ENCODE measurements around the gene GNAL.
"Not testable (repeated sequence)": the region's sequence is repeated elsewhere in the genome, so short reads cannot be mapped to it uniquely, and the experiment has no call there.

GNAL gene

DNA sequence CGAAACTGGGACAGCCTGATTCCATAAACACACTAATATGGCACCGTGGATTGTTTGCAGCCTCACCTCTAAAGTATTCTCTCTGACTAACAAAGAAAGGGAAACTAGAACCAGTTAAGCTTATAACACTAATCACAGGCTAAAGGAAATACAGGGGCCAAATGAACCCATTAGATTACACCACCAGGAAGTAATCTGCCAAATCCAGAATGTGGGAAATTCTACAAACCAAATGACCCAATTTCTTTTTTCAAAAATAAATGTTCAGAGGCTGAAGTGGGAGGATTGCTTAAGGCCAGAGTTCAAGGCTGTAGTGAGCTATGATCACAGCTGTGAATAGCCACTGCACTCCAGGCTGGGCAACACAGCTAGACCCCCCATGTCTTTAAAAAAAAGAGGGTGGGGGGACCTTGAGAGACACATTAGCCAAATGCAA is 220.5 kb downstream of the GNAL start:
- in situ Hi-C loops (cut with MboI; ENCODE audit: low sequenced_read_pairs, unreplicated experiment): no loop called here
- DNase-seq (ENCODE audit: low spot score): peak; percentile 46
- TF ChIP-seq, protein P1, sequence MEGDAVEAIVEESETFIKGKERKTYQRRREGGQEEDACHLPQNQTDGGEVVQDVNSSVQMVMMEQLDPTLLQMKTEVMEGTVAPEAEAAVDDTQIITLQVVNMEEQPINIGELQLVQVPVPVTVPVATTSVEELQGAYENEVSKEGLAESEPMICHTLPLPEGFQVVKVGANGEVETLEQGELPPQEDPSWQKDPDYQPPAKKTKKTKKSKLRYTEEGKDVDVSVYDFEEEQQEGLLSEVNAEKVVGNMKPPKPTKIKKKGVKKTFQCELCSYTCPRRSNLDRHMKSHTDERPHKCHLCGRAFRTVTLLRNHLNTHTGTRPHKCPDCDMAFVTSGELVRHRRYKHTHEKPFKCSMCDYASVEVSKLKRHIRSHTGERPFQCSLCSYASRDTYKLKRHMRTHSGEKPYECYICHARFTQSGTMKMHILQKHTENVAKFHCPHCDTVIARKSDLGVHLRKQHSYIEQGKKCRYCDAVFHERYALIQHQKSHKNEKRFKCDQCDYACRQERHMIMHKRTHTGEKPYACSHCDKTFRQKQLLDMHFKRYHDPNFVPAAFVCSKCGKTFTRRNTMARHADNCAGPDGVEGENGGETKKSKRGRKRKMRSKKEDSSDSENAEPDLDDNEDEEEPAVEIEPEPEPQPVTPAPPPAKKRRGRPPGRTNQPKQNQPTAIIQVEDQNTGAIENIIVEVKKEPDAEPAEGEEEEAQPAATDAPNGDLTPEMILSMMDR (IDR thresholded peaks at IDR 0.05; ENCODE audit: borderline replicate concordance, control extremely low read depth, extremely low read depth, insufficient read depth, missing control alignments): no peak

DNA sequence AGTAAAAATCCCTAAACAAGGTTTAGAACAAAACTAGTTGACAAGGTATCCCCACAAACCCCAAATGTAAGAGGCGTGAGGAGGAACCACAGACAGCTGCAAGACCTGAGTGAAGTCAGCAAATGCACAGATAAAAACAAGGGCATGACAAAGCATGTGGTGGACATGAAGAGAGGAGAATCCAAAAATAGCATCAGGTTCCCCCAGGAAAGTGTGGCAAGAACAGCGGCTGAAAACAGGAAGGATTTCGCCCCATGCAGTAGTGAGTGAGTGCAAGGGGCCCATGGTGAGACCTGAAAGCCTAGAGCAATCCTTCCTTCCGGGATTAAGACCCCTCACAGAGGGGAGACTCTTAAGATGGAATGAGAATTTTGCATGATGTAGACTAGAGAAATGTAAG is 227.8 kb downstream of the GNAL start:
- DNase-seq (ENCODE audit: low spot score); in situ Hi-C loops (cut with MboI; ENCODE audit: low sequenced_read_pairs, unreplicated experiment): not testable (repeated sequence)

DNA sequence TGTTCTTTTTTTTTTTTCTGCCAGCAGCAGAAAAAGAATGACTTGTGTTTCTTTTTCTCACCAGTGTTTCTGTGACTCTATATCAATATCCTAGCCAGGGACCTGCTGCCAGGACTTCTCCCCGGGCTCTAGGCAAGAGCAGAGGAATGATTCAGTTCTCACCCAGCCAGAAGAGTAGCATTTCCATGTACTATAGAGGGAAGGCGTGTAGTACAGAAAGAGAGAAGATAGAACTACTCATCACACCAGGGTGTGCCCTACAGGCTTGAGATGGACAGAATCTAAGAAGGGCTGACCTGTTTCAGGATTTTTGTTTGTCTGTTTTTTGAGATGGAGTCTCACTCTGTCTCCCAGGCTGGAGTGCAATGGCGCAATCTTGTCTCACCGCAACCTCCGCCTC is 230.5 kb downstream of the GNAL start:
- DNase-seq (ENCODE audit: low spot score); in situ Hi-C loops (cut with MboI; ENCODE audit: low sequenced_read_pairs, unreplicated experiment): not testable (repeated sequence)

DNA sequence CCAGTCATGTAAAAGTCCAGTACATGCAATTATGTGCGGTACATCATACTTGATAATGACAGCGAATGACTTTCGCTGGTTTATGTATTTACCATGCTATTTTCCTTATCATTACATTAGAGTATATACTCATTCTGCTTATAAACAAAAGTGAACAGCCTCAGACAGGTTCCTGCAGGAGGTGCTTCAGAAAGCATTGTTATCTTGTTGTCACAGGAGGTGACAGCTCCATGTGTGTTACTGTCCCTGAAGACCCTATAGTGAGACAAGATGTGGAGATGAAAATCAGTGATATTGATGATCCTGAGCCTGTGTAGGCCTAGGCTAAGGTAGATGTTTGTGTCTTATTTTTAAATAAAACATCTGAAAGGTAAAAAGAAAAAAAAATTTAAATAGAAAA is 234.4 kb downstream of the GNAL start:
- TF ChIP-seq, protein P1 (IDR thresholded peaks at IDR 0.05; ENCODE audit: borderline replicate concordance, control extremely low read depth, extremely low read depth, insufficient read depth, missing control alignments): no peak
- in situ Hi-C loops (cut with MboI; ENCODE audit: low sequenced_read_pairs, unreplicated experiment): no loop called here
- no peak for DNase-seq (ENCODE audit: low spot score)

DNA sequence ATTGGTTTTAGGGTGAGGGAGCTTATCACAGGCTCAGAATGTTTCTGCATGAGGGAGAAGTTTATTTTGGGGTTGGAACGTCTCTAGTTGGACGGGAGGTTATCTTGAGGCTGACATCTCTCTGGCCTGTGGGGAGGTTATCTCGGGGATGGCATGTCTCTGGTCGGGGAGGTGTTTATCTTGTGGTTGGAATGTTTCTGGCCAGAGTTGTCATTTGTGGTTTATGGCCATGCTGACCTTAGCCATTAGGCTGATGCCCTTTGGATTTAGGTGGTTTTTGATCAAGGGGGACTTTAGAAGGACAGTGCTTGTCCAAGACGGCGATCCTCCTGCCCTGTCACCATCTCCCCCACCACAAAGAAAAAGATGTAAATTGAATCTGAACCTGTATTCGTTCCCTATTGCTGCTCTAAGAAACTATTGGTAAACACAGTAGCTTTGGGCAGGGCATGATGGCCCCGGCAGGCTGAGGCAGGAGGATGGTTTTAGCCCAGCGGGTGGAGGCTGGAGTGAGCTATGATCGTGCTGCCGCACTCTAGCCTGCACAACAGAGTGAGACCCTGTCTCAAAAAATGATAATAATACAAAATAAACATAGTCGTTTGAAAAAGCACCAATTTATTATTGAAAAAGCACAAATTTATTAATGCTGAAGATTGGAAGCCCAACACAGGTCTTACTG is 236.9 kb downstream of the GNAL start:
- in situ Hi-C loops (cut with MboI; ENCODE audit: low sequenced_read_pairs, unreplicated experiment): no loop called here

DNA sequence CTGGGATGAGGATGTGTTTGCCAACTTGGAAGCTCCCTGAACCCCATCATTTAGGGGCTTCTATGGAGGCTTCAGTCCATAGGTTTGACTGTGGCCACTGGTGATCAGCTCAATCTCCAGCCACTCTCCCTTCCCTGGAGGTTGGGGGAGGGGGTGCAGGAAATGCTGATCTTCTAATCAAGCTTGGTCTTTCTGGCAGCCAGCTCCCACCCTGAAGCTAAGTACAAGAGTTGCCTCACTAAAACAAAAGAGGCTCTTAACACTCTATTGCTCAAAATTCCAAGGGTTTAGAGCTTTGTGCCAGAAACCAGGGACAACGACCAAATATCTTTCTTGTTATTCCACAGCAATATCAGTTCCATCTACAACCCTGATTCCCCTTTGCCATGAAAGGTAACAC is 238.4 kb downstream of the GNAL start:
- in situ Hi-C loops (cut with MboI; ENCODE audit: low sequenced_read_pairs, unreplicated experiment): no loop called here

More for the DNA sequence above, 236.9 kb downstream of the GNAL start:
- DNase-seq (ENCODE audit: low spot score): no peak
- TF ChIP-seq, protein P1 (IDR thresholded peaks at IDR 0.05; ENCODE audit: borderline replicate concordance, control extremely low read depth, extremely low read depth, insufficient read depth, missing control alignments): no peak

DNA sequence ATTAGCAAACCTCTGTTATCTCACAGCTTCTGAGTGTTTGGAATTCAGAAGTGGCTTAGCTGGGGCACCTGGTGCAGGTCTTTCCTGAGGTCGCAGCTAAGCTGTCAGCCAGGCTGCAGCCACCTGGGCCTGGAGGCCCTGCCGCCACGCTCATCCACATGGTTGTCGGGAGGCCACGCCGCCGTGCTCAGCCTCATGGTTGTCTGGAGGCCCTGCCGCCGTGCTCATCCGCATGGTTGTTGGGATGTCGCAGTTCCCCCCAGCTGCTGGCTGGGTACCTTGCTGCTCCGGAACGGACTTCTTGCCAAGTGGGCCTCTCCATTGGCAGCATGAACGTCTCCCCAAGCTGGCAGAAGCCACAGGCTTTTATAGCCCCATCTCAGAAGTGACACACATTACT is 243.3 kb downstream of the GNAL start:
- TF ChIP-seq, protein P1 (IDR thresholded peaks at IDR 0.05; ENCODE audit: borderline replicate concordance, control extremely low read depth, extremely low read depth, insufficient read depth, missing control alignments): no peak
- in situ Hi-C loops (cut with MboI; ENCODE audit: low sequenced_read_pairs, unreplicated experiment): loop anchor here (10.0 kb wide), 1 partner anchor 102 kb away; no protein-coding TSS in a partner anchor
- DNase-seq (ENCODE audit: low spot score): no peak

More for the DNA sequence above, 238.4 kb downstream of the GNAL start:
- no peak for DNase-seq (ENCODE audit: low spot score)
- TF ChIP-seq, protein P1 (IDR thresholded peaks at IDR 0.05; ENCODE audit: borderline replicate concordance, control extremely low read depth, extremely low read depth, insufficient read depth, missing control alignments): no peak
